H1 (cell line): ENCODE data around the gene TSPAN4. TPM values are rescaled to one million over a fixed set of nuclear protein-coding genes. Genes with fewer than 3 reads are reported as not detected.

Experiments used
- CTCF ChIA-PET: fragments of 300-600 bp; sonication (Branson Sonifier 250); formaldehyde crosslinking; loops from one replicate; lab custom pipeline; 2021; ENCODE audit not compliant: partially characterized antibody; lab: Charles Lee
- POLR2A ChIA-PET: fragments of 300-600 bp; sonication (Branson Sonifier 250); formaldehyde crosslinking; loops from one replicate; lab custom pipeline; 2021; ENCODE audit warnings: inconsistent platforms; ENCODE audit not compliant: partially characterized antibody; lab: Charles Lee
- DNase-seq, 2 experiments: peaks; one replicate each; pipeline versions ENCODE4 v3.0.0 to v3.0.0-alpha.2; 2010 to 2022; ENCODE audit warnings: low spot score in 2 of 2, low read depth in 1 of 2, mixed read lengths in 1 of 2
- FAIRE-seq: peaks from 2 replicates; lab custom pipeline; 2011; peaks lifted over from hg19 to GRCh38; lab: Jason Lieb, UNC
- H2AFZ ChIP-seq: 2 replicates; pipeline ENCODE4 v1.8.1; 2012; ENCODE audit warnings: low read length, inconsistent platforms
- H2AK5ac ChIP-seq: 2 replicates; pipeline ENCODE4 v1.6.1; 2013; ENCODE audit warnings: low read depth, low read length
- H2BK120ac ChIP-seq: replicated peaks from 2 replicates; pipeline ENCODE3; 2013; ENCODE audit warnings: low read depth, low read length, inconsistent platforms
- H2BK12ac ChIP-seq: 2 replicates; pipeline ENCODE4 v1.6.1; 2013; ENCODE audit warnings: low read depth, low read length
- H2BK15ac ChIP-seq: 2 replicates; pipeline ENCODE4 v1.6.1; 2013; ENCODE audit warnings: low read length
- H2BK20ac ChIP-seq: 2 replicates; pipeline ENCODE4 v1.6.1; 2013; ENCODE audit warnings: low read length
- H2BK5ac ChIP-seq: 2 replicates; pipeline ENCODE4 v1.6.1; 2013; ENCODE audit warnings: low read depth, low read length
- H3K14ac ChIP-seq: 2 replicates; pipeline ENCODE4 v1.6.1; 2013; ENCODE audit warnings: inconsistent platforms; ENCODE audit not compliant: insufficient read length
- H3K18ac ChIP-seq: 2 replicates; pipeline ENCODE4 v1.6.1; 2013; ENCODE audit warnings: low read length; ENCODE audit errors: extremely low read depth
- H3K23ac ChIP-seq: 2 replicates; pipeline ENCODE4 v1.6.1; 2013; ENCODE audit warnings: inconsistent platforms; ENCODE audit not compliant: insufficient read length
- H3K23me2 ChIP-seq: 2 replicates; pipeline ENCODE4 v1.6.1; 2013; ENCODE audit warnings: low read depth, low read length
- H3K27ac ChIP-seq: 2 replicates; pipeline ENCODE4 v1.6.1; 2011; ENCODE audit warnings: low read depth, low read length, inconsistent platforms
- H3K27me3 ChIP-seq, 4 experiments: replicated peaks in 1 of 4; 1 replicate in 1 of 4; 2 replicates in 3 of 4; pipeline versions ENCODE4 v1.6.1 to v1.8.1; 2011 to 2013; ENCODE audit warnings: low read length in 3 of 4, mild to moderate bottlenecking in 3 of 4, inconsistent platforms in 2 of 4, mixed read lengths in 2 of 4, moderate library complexity in 1 of 4; ENCODE audit not compliant: control insufficient read depth in 3 of 4, insufficient read depth in 3 of 4; ENCODE audit errors: extremely low read depth in 1 of 4
- H3K36me3 ChIP-seq, 4 experiments: 2 replicates each; pipeline versions ENCODE4 v1.6.1 to v1.8.1; 2011 to 2013; ENCODE audit warnings: mild to moderate bottlenecking in 4 of 4, low read length in 3 of 4, moderate library complexity in 2 of 4, control low read depth in 1 of 4, inconsistent platforms in 1 of 4; ENCODE audit not compliant: insufficient read depth in 4 of 4, control insufficient read depth in 2 of 4
- H3K4ac ChIP-seq: replicated peaks from 2 replicates; pipeline ENCODE3; 2013; ENCODE audit warnings: low read length, low read depth, mixed read lengths, inconsistent platforms; ENCODE audit not compliant: insufficient read length
- H3K4me1 ChIP-seq, 4 experiments: replicated peaks in 1 of 4; 1 replicate in 1 of 4; 2 replicates in 3 of 4; pipeline versions ENCODE4 v1.6.1 to v1.8.1; 2011 to 2013; ENCODE audit warnings: low read length in 3 of 4, inconsistent platforms in 2 of 4, mixed read lengths in 1 of 4; ENCODE audit not compliant: insufficient read depth in 4 of 4, control insufficient read depth in 3 of 4
- H3K4me2 ChIP-seq, 2 experiments: 2 replicates each; pipeline versions ENCODE4 v1.6.1 to v1.8.1; 2011 to 2013; ENCODE audit warnings: low read depth in 2 of 2, low read length in 2 of 2, control low read depth in 1 of 2, inconsistent platforms in 1 of 2, mild to moderate bottlenecking in 1 of 2; ENCODE audit not compliant: insufficient read depth in 1 of 2
- H3K4me3 ChIP-seq, 4 experiments: fragments of 200-600, 300-600 bp in 1 of 4; sonication (generic), shearing (Covaris generic), sonication (Bioruptor Twin) in 1 of 4; 2 replicates each; pipeline versions ENCODE4 v1.5.1 to v1.8.1; 2011 to 2016; ENCODE audit warnings: low read length in 4 of 4, low read depth in 3 of 4, control low read depth in 2 of 4, inconsistent platforms in 2 of 4, mild to moderate bottlenecking in 2 of 4, mixed read lengths in 1 of 4, moderate library complexity in 1 of 4; ENCODE audit not compliant: insufficient read depth in 2 of 4; ENCODE audit errors: extremely low read depth in 1 of 4
- H3K56ac ChIP-seq: replicated peaks from 2 replicates; pipeline ENCODE3; 2013; ENCODE audit warnings: low read depth, mild to moderate bottlenecking, mixed read lengths, low read length, inconsistent platforms; ENCODE audit not compliant: insufficient read length
- H3K79me1 ChIP-seq: 2 replicates; pipeline ENCODE4 v1.6.1; 2013; ENCODE audit warnings: low read depth, low read length, control low read depth
- H3K79me2 ChIP-seq, 2 experiments: 2 replicates each; pipeline versions ENCODE4 v1.6.1 to v1.8.1; 2012 to 2013; ENCODE audit warnings: low read length in 2 of 2, mild to moderate bottlenecking in 2 of 2, inconsistent platforms in 1 of 2; ENCODE audit not compliant: insufficient read depth in 2 of 2, control insufficient read depth in 1 of 2
- H3K9ac ChIP-seq, 4 experiments: replicated peaks in 1 of 4; 1 replicate in 1 of 4; 2 replicates in 3 of 4; pipeline versions ENCODE4 v1.6.1 to v1.8.1; 2011 to 2013; ENCODE audit warnings: low read depth in 3 of 4, low read length in 3 of 4, control low read depth in 2 of 4, mild to moderate bottlenecking in 2 of 4, moderate library complexity in 2 of 4, inconsistent platforms in 1 of 4; ENCODE audit errors: extremely low read depth in 1 of 4
- H3K9me3 ChIP-seq, 2 experiments: 2 replicates each; pipeline versions ENCODE4 v1.6.1 to v1.8.1; 2012 to 2013; ENCODE audit warnings: mild to moderate bottlenecking in 2 of 2, moderate library complexity in 2 of 2, control low read depth in 1 of 2, inconsistent platforms in 1 of 2, low read depth in 1 of 2, low read length in 1 of 2, mixed read lengths in 1 of 2; ENCODE audit not compliant: insufficient read depth in 2 of 2
- H4K20me1 ChIP-seq, 2 experiments: replicated peaks in 1 of 2; 2 replicates each; pipeline versions ENCODE3 to v1.8.1; 2011 to 2013; ENCODE audit warnings: inconsistent platforms in 2 of 2, low read length in 2 of 2, mild to moderate bottlenecking in 1 of 2; ENCODE audit not compliant: insufficient read depth in 2 of 2, control insufficient read depth in 1 of 2
- H4K5ac ChIP-seq: 2 replicates; pipeline ENCODE4 v1.6.1; 2013; ENCODE audit warnings: low read length, low read depth, mixed read lengths, inconsistent platforms; ENCODE audit not compliant: insufficient read length
- H4K8ac ChIP-seq: 2 replicates; pipeline ENCODE4 v1.8.0; 2013; ENCODE audit warnings: mild to moderate bottlenecking, moderate library complexity, low read length, inconsistent platforms; ENCODE audit not compliant: insufficient read depth; ENCODE audit errors: extremely low read depth
- H4K91ac ChIP-seq: replicated peaks from 2 replicates; pipeline ENCODE3; 2013; ENCODE audit warnings: low read length, mixed read lengths, inconsistent platforms; ENCODE audit not compliant: insufficient read length
- EZH2 ChIP-seq: fragments of 200-600 bp; sonication (generic); IDR thresholded peaks from 2 replicates; pipeline ENCODE4 v1.7.1; 2012; ENCODE audit warnings: low read depth, mild to moderate bottlenecking, moderate library complexity, low read length, inconsistent platforms; ENCODE audit not compliant: severe bottlenecking
- NANOG ChIP-seq: IDR thresholded peaks from 2 replicates; pipeline ENCODE4 v1.6.1; 2011; ENCODE audit warnings: low read length, low read depth, mild to moderate bottlenecking, inconsistent platforms; ENCODE audit not compliant: insufficient read depth, poor library complexity, severe bottlenecking
- NRF1 ChIP-seq: IDR thresholded peaks from 2 replicates; pipeline ENCODE4 v1.6.1; 2011; ENCODE audit warnings: mild to moderate bottlenecking, low read depth, low read length, improper control_type of control experiment
- RAD21 ChIP-seq, 2 experiments: IDR thresholded peaks in 1 of 2; conservative IDR thresholded peaks in 1 of 2; 2 replicates each; pipeline ENCODE4 v1.6.1; 2011; ENCODE audit warnings: low read depth in 2 of 2, low read length in 2 of 2, improper control_type of control experiment in 1 of 2, inconsistent platforms in 1 of 2, mild to moderate bottlenecking in 1 of 2, moderate library complexity in 1 of 2
- RXRA ChIP-seq: IDR thresholded peaks from 2 replicates; pipeline ENCODE4 v1.6.1; 2011; ENCODE audit warnings: low read depth, mild to moderate bottlenecking, low read length, moderate library complexity; ENCODE audit not compliant: insufficient read depth
- SP2 ChIP-seq: IDR thresholded peaks from 2 replicates; pipeline ENCODE4 v1.6.1; 2012; ENCODE audit warnings: mild to moderate bottlenecking, low read length, inconsistent platforms
- TAF1 ChIP-seq: IDR thresholded peaks from 2 replicates; pipeline ENCODE4 v1.6.1; 2011; ENCODE audit warnings: mild to moderate bottlenecking, low read depth, low read length
- ZNF274 ChIP-seq: IDR thresholded peaks from 2 replicates; pipeline ENCODE4 v1.7.0; 2012; ENCODE audit warnings: low read length, borderline replicate concordance; ENCODE audit errors: extremely low read depth
- WGBS, 2 experiments: shearing (Covaris generic) in 1 of 2; methylation state at CpG; one replicate each; pipeline versions ENCODE4 v1.1.6 to v1.1.7; 2013 to 2015; ENCODE audit warnings: low lambda C conversion rate in 2 of 2, mixed read lengths in 2 of 2, inconsistent platforms in 1 of 2, low coverage in 1 of 2, missing lambda C conversion rate in 1 of 2; ENCODE audit not compliant: insufficient replicate concordance in 2 of 2, insufficient coverage in 1 of 2, insufficient read length in 1 of 2; ENCODE audit errors: extremely low coverage in 1 of 2, missing lambda C conversion rate in 1 of 2; 5-methylcytosine and 5-hydroxymethylcytosine counted together
- polyA plus RNA-seq, 7 experiments: library from polyadenylated mRNA; depleted of rRNA in 3 of 7; stranded (reverse) in 5 of 7; unstranded in 2 of 7; fragments of >200 nt in 5 of 7; fragments of 200-250 nt in 2 of 7; gene quantifications; 1 replicate in 5 of 7; 2 replicates in 1 of 7; 4 replicates in 1 of 7; pipeline versions ENCODE4 v1.2.1 to v1.2.3, GENCODE V29; 2011 to 2013; ENCODE audit warnings: missing spikeins in 2 of 7, mixed read lengths in 2 of 7
- total RNA-seq: library from RNA; stranded (reverse); fragmentation: NEBNext Ultra II Directional; extraction: Animal tissue kit (Norgen Biotek cat#: 25700); gene quantifications from 2 replicates; pipeline ENCODE4 v1.2.1, GENCODE V29; 2021

TSPAN4 gene
- total and polyA plus RNA-seq, 2 of the 8 experiments (the other 6 are each of a cell fraction or from before 2014, with no cell fraction given): 74.1 to 145 TPM

- H3K4me1 ChIP-seq: peaks cover 0 to 5% (median 3%) of the 10 kb centered on the region in 4 experiments; a peak in 2 of 7 replicates
- no peak overlapping the region for H3K23ac ChIP-seq
- ChIA-PET CTCF (interaction anchor here (0.6 to 4.9 kb wide), 11 partner anchors 10 to 163 kb away, joined by 3 to 25 read pairs (median 5); no protein-coding TSS in a partner anchor), POLR2A (interaction anchor here (0.6 to 2.0 kb wide), 5 partner anchors 12 to 46 kb away, joined by 3 to 6 read pairs (median 3); partner anchors contain the start of genes CHID1 and TSPAN4)
- no peak overlapping the region for H3K4me3 ChIP-seq
- H3K4ac ChIP-seq: no peak overlapping the region
- 94% methylated on average over 41 of the region's 45 CpGs; no CpG with 5 or more reads in 1 of the 2 experiments for WGBS, 2 experiments
- FAIRE-seq (no peak), DNase-seq (no peak)
- no peak overlapping the region for H4K91ac ChIP-seq
- no peaks in the 10 kb centered on the region for H3K79me2 ChIP-seq
- H3K56ac ChIP-seq: no peak overlapping the region
- no peaks in the 10 kb centered on the region for H3K79me1 ChIP-seq
- H3K4me2 ChIP-seq: no peak overlapping the region
- H2BK20ac ChIP-seq: no peak overlapping the region
- H2BK12ac ChIP-seq: no peak overlapping the region
- H4K20me1 ChIP-seq: peaks cover 3 to 19% of the 10 kb centered on the region in 2 experiments
- H4K5ac ChIP-seq: no peak overlapping the region
- H2AFZ ChIP-seq: no peak overlapping the region
- no peak overlapping the region for H3K14ac ChIP-seq
- no peak overlapping the region for H3K18ac ChIP-seq
- H4K8ac ChIP-seq: no peak overlapping the region
- no peaks in the 10 kb centered on the region for H3K27me3 ChIP-seq
- no peak overlapping the region for H2BK15ac ChIP-seq
- no peak overlapping the region for H2BK120ac ChIP-seq
- H3K27ac ChIP-seq: no peak overlapping the region
- no peak overlapping the region for H2AK5ac ChIP-seq
- H3K9ac ChIP-seq: no peak overlapping the region
- no peak overlapping the region for H2BK5ac ChIP-seq
- peaks cover 2 to 12% (median 7%) of the 10 kb centered on the region in 4 experiments; a peak in 4 of 8 replicates for H3K36me3 ChIP-seq
- no peaks in the 10 kb centered on the region for H3K9me3 ChIP-seq
- no peaks in the 10 kb centered on the region for H3K23me2 ChIP-seq
- TF ChIP-seq TAF1 (no peak), NRF1 (no peak), RXRA (no peak), EZH2 (no peak), SP2 (no peak), ZNF274 (no peak), NANOG (no peak), RAD21 (IDR thresholded peaks at IDR 0.05 in 1 of 2, conservative IDR thresholded peaks at IDR 0.05 in 1 of 2; ENCODE audit: low read depth in 2 of 2, low read length in 2 of 2) (no peak)
- TF ChIP-seq, all 59 proteins: peak for 0
Measured at GRCh38 chr11:888310-889212, 45.9 kb downstream of the TSPAN4 start.
